Neural crest cell (in vitro differentiated cells): ENCODE results near the gene ATL1. TPM values are rescaled to one million over a fixed set of nuclear protein-coding genes. Genes with fewer than 3 reads are reported as not detected.

ENCODE experiments used
- DNase-seq: peaks from one replicate; pipeline ENCODE4 v3.0.0; 2021; ENCODE audit warnings: low read depth, mixed read lengths, low spot score
- H3K27ac Mint-ChIP-seq: one replicate; pipeline ENCODE4 v1.8.0; 2021; ENCODE audit warnings: mild to moderate bottlenecking, mixed read lengths; ENCODE audit not compliant: unreplicated experiment
- H3K27me3 Mint-ChIP-seq: 2 replicates; pipeline ENCODE4 v1.8.0; 2021; ENCODE audit warnings: low read depth, mild to moderate bottlenecking, mixed read lengths
- H3K36me3 Mint-ChIP-seq: 2 replicates; pipeline ENCODE4 v1.8.0; 2021; ENCODE audit warnings: low read depth, mild to moderate bottlenecking, mixed read lengths
- H3K4me1 Mint-ChIP-seq: 2 replicates; pipeline ENCODE4 v1.8.0; 2021; ENCODE audit warnings: mixed read lengths
- H3K4me3 Mint-ChIP-seq: one replicate; pipeline ENCODE4 v1.8.0; 2021; ENCODE audit warnings: mild to moderate bottlenecking, mixed read lengths
- H3K9me3 Mint-ChIP-seq: 2 replicates; pipeline ENCODE4 v1.8.0; 2021; ENCODE audit warnings: mixed read lengths
- CTCF ChIP-seq: fragments of 200-600 bp; sonication (generic); conservative IDR thresholded peaks from 2 replicates; pipeline ENCODE4 v1.5.0; 2021; ENCODE audit warnings: antibody characterized with exemption, mild to moderate bottlenecking
- total RNA-seq: library from RNA; stranded (reverse); gene quantifications from 2 replicates; pipeline ENCODE4 v1.2.1, GENCODE V29; 2021

Gene ATL1
- total RNA-seq, 1 donor from 2014 or later, result 15.9 TPM

DNA sequence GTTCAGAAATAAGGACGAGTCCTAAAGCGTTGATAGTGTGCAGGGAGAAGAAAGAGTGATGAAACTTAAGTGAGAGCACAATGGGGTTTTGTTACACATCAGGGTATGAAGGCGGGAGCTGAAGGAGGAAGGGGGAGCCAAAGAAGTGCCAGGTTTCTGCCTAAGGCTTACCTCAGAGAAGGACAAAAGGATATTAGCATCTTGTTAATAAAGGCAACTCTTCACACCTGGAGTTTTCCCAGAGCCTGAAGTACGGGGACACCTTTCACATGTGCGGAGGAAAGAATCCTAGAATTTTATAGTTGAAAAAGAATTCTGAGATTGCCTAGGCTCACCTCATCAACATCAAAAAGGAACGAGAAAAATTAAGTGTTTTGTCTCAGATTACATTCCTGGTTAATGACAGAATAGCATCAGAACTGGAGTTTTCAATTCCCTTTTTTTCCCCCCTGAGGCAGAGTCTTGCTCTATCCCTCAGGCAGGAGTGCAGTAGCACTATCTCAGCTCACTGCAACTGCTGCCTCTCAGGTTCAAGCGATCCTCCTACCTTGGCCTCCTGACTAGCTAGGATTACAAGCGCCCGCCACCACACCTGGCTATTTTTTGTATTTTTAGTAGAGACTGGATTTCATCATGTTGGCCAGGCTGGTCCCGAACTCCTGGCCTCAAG, 110.4 kb downstream of the ATL1 start:
- Mint-ChIP-seq H3K27ac (no peak overlapping the region), H3K4me1 (peaks cover 14% of the 10 kb centered on the region), H3K36me3 (no peaks in the 10 kb centered on the region), H3K9me3 (no peaks in the 10 kb centered on the region), H3K4me3 (peak overlapping the region; percentile 8), H3K27me3 (no peaks in the 10 kb centered on the region)
- no peak for DNase-seq
- TF ChIP-seq CTCF, result no peak

GRCh38 chr14:50670866-50671256, 110.9 kb downstream of the ATL1 start:
- no peak for DNase-seq
- Mint-ChIP-seq H3K36me3 (no peaks in the 10 kb centered on the region), H3K4me3 (peak overlapping the region; percentile 8), H3K27me3 (no peaks in the 10 kb centered on the region), H3K9me3 (no peaks in the 10 kb centered on the region), H3K4me1 (peaks cover 14% of the 10 kb centered on the region), H3K27ac (no peak overlapping the region)
- TF ChIP-seq CTCF, result no peak

DNA sequence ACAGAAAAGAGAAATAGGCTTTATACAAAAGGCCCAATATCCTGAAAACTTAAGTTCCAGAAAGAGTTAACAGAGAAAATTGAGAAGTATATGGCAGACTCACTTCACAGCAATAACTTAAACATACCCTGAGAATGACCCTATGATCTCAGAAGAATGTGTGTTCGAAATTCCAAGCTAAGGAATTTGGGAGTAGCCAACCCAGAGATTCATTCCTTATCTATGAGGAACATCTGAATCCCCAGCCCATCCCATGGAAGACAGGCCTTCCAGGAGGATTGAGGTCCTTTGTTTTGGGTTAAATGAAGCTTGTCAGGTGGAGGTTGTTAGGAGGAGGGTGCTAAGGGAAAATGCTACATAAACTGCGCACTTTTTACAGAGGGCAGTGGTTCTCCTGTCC, 115.7 kb downstream of the ATL1 start:
- no peak for TF ChIP-seq CTCF
- Mint-ChIP-seq H3K36me3 (no peaks in the 10 kb centered on the region), H3K27me3 (no peaks in the 10 kb centered on the region), H3K4me1 (peaks cover 5% of the 10 kb centered on the region), H3K4me3 (no peak overlapping the region), H3K9me3 (peaks cover under 1% of the 10 kb centered on the region), H3K27ac (no peak overlapping the region)
- no peak for DNase-seq

DNA sequence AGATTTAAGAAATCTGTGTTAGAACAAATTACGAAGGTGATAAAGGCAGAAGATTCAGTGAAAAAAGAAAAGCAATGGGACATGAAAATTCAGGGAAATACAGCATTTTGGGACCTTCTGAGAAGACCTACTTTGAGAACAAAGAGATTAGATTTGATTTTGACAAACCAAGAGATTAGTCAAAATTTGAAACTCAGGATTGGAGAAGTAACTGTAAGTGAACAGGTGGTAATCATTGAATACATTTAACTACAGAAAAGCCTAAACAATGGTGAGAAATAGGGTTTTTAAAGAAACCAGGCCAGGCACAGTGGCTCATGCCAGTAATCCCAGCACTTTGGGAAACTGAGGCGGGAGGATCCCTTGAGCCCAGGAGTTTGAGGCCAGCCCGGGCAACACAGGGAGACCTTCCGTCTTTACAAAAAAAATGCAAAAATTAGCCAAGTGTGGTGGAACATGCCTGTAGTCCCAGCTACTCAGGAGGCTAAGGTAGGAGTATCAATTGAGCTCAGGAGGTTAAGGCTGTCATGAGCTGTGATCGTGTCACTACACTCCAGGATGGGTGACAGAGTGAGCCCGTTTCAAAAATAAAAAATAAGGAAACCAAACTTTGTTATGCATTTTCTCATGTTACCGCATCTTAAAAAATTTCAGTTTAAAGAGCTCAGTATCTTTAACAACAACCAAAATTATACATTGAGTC, 117.0 kb downstream of the ATL1 start:
- Mint-ChIP-seq H3K9me3 (peaks cover 2% of the 10 kb centered on the region), H3K27me3 (no peaks in the 10 kb centered on the region), H3K27ac (no peak overlapping the region), H3K36me3 (no peaks in the 10 kb centered on the region), H3K4me3 (no peak overlapping the region), H3K4me1 (peaks cover 5% of the 10 kb centered on the region)
- no peak for TF ChIP-seq CTCF
- no peak for DNase-seq

- H3K27ac Mint-ChIP-seq, result no peak overlapping the region
- no peak for DNase-seq
- H3K4me3 Mint-ChIP-seq, result no peak overlapping the region
- H3K36me3 Mint-ChIP-seq, result no peaks in the 10 kb centered on the region
- peaks cover 5% of the 10 kb centered on the region for H3K4me1 Mint-ChIP-seq
- TF ChIP-seq CTCF, result no peak
- peaks cover 2% of the 10 kb centered on the region for H3K9me3 Mint-ChIP-seq
- H3K27me3 Mint-ChIP-seq, result no peaks in the 10 kb centered on the region
Measured at GRCh38 chr14:50677527-50678063, 117.7 kb downstream of the ATL1 start.
